ENCODE data around the gene MARF1. TPM values are rescaled to one million over a fixed set of nuclear protein-coding genes. Genes with fewer than 3 reads are reported as not detected.
"Not testable (repeated sequence)": the region's sequence is repeated elsewhere in the genome, so short reads cannot be mapped to it uniquely, and the experiment has no call there.

The MARF1 gene
- 25.6 TPM for total RNA-seq (2013)
- 10 to 100 TPM in 1 of 3 donors, 1 to 10 TPM in 2; 5.7 to 39.9 (median 9.8) TPM for polyA plus RNA-seq
- 20.5 and 23.5 TPM in 2 replicates for polyA minus RNA-seq
- 56.6 to 132 (median 90.0) reads per million in 11 experiments for total RNA-seq

- Histone ChIP-seq H3K27ac (ENCODE audit: low read depth in 1 of 2, low read length in 2 of 2) (peak within 1 kb of the TSS; percentile 94 to 98), H3K4me1 (ENCODE audit: control insufficient read depth in 1 of 2, insufficient read depth in 2 of 2, low read length in 2 of 2) (peaks cover 19 to 27% of the 10 kb centered on the region in 2 donors), H3K27me3 (ENCODE audit: control insufficient read depth in 2 of 2, insufficient read depth in 2 of 2, low read length in 2 of 2) (no peaks in the 10 kb centered on the region), H3K79me2 (ENCODE audit: insufficient read depth, low read length) (peaks cover 43% of the 10 kb centered on the region), H3K4me2 (replicated peaks; ENCODE audit: extremely low read depth, low read length, poor library complexity, severe bottlenecking) (peak within 1 kb of the TSS; percentile 86), H3K9me3 (replicated peaks in 1 of 2; ENCODE audit: control insufficient read depth in 1 of 2, insufficient read depth in 1 of 2, low read length in 2 of 2) (no peaks in the 10 kb centered on the region), H2AFZ (ENCODE audit: insufficient read depth, low read depth, low read length, poor library complexity, severe bottlenecking) (peak within 1 kb of the TSS; percentile 86), H3K4me3 (replicated peaks in 1 of 3; ENCODE audit: low read depth in 2 of 3, low read length in 3 of 3) (peak within 1 kb of the TSS; percentile 87 to 89 (median 88)), H4K20me1 (ENCODE audit: insufficient read depth, low read length) (peaks cover 35% of the 10 kb centered on the region), H3K36me3 (replicated peaks in 1 of 2; ENCODE audit: control insufficient read depth in 1 of 2, insufficient read depth in 2 of 2, low read length in 2 of 2) (peaks cover 8 to 11% of the 10 kb centered on the region in 2 donors), H3K9ac (ENCODE audit: insufficient read depth, low read length, poor library complexity, severe bottlenecking) (peak within 1 kb of the TSS; percentile 91)
- peak; percentile 92 to 98 (median 97) for DNase-seq
- Mint-ChIP-seq H3K27me3 (ENCODE audit: low read depth in 3 of 3) (peaks cover 0 to 1% (median 0%) of the 10 kb centered on the region in 3 donors), H3K4me1 (peaks cover 23% of the 10 kb centered on the region), H3K36me3 (peaks cover 13 to 20% of the 10 kb centered on the region in 2 donors), H3K4me3 (peak within 1 kb of the TSS; percentile 92 to 93), H3K9me3 (no peaks in the 10 kb centered on the region), H3K27ac (peak within 1 kb of the TSS; percentile 98 to 99 (median 99))
- under 1% methylated on average over 46 of the region's 58 CpGs for WGBS (ENCODE audit: insufficient coverage)
- intact Hi-C loops (cut with micrococcal nuclease), result loop anchor here (2.0 to 10.0 kb wide), 5 partner anchors 30 to 1008 kb away; partner anchors contain the start of genes BFAR (in 1 of the 2), CEP20 (in 1 of the 2) and PARN (in 1 of the 2)
- TF ChIP-seq, protein P1, sequence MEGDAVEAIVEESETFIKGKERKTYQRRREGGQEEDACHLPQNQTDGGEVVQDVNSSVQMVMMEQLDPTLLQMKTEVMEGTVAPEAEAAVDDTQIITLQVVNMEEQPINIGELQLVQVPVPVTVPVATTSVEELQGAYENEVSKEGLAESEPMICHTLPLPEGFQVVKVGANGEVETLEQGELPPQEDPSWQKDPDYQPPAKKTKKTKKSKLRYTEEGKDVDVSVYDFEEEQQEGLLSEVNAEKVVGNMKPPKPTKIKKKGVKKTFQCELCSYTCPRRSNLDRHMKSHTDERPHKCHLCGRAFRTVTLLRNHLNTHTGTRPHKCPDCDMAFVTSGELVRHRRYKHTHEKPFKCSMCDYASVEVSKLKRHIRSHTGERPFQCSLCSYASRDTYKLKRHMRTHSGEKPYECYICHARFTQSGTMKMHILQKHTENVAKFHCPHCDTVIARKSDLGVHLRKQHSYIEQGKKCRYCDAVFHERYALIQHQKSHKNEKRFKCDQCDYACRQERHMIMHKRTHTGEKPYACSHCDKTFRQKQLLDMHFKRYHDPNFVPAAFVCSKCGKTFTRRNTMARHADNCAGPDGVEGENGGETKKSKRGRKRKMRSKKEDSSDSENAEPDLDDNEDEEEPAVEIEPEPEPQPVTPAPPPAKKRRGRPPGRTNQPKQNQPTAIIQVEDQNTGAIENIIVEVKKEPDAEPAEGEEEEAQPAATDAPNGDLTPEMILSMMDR (IDR thresholded peaks at IDR 0.05), result peak; percentile 61
Measured at GRCh38 chr16:15643048-15643945, at the start of gene MARF1. TSS of gene MARF1 (minus strand) at chr16:15643154. CDS start at chr16:15639233, 3,921 bp downstream.

DNA sequence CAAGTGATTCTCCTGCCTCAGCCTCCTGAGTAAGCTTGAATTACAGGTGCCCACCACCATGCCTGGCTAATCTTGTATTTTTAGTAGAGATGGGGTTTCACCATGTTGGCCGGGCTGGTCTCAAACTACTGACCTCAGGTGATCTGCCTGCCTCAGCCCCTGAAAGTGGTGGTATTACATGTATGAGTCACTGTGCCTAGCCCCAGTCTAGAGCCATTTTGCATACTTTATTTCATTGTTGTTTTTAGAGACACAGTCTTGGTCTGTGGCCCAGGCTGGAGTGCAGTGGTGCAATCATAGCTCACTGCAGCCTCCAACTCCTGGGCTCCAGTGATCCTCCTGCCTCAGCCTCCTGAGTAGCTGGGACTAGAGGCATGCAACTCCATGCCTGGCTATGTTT, 49.6 kb upstream of the MARF1 start:
- H3K36me3 ChIP-seq (replicated peaks in 1 of 2; ENCODE audit: control insufficient read depth in 1 of 2, insufficient read depth in 2 of 2, low read length in 2 of 2), result peaks cover 93 to 97% of the 10 kb centered on the region in 2 donors
- H3K4me3 Mint-ChIP-seq; H3K9me3 ChIP-seq (replicated peaks in 1 of 2; ENCODE audit: control insufficient read depth in 1 of 2, insufficient read depth in 1 of 2, low read length in 2 of 2); H2AFZ ChIP-seq (ENCODE audit: insufficient read depth, low read depth, low read length, poor library complexity, severe bottlenecking); H3K27me3 Mint-ChIP-seq (ENCODE audit: low read depth in 3 of 3); H3K9me3 Mint-ChIP-seq; H3K4me1 Mint-ChIP-seq; H3K4me3 ChIP-seq (replicated peaks in 1 of 3; ENCODE audit: low read depth in 2 of 3, low read length in 3 of 3); DNase-seq; H3K27ac ChIP-seq (ENCODE audit: low read depth in 1 of 2, low read length in 2 of 2); H3K4me2 ChIP-seq (replicated peaks; ENCODE audit: extremely low read depth, low read length, poor library complexity, severe bottlenecking); H3K27me3 ChIP-seq (ENCODE audit: control insufficient read depth in 2 of 2, insufficient read depth in 2 of 2, low read length in 2 of 2); H3K79me2 ChIP-seq (ENCODE audit: insufficient read depth, low read length); H3K9ac ChIP-seq (ENCODE audit: insufficient read depth, low read length, poor library complexity, severe bottlenecking); H3K4me1 ChIP-seq (ENCODE audit: control insufficient read depth in 1 of 2, insufficient read depth in 2 of 2, low read length in 2 of 2): not testable (repeated sequence)
- no CpG with 5 or more reads among the region's 1 CpG for WGBS (ENCODE audit: insufficient coverage)
- intact Hi-C loops (cut with micrococcal nuclease), result loop anchor here in 1 of 2 donors (10.0 kb wide), 1 partner anchor 58 kb away; no protein-coding TSS in a partner anchor
- Mint-ChIP-seq H3K27ac (peak overlapping the region in 3 of 7 donors; percentile 2 to 76 (median 71)), H3K36me3 (peaks cover 87 to 99% of the 10 kb centered on the region in 2 donors)
- H4K20me1 ChIP-seq (ENCODE audit: insufficient read depth, low read length), result peaks cover 23% of the 10 kb centered on the region
